ENCODE measurements around the gene DMAC2.

DNA sequence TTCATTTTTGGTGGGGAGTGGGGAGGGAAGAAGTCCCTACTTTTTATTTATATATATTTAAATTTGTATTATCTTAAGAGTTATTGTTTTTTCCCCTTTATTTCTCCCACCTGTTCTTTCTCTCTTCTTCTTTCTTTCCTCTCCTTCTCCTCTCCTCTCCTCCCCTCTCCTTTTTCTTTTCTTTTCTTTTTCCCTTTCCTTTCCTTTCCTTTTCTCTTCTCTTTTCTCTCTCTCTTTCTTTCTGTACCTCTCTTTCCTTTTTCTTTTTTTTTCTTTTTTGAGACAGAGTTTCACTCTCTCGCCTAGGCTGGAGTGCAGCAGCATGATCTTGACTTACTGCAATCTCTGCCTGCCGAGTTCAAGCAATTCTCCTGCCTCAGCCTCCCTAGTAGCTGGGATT, 40.2 kb downstream of the DMAC2 start:
- TF ChIP-seq, protein P1, sequence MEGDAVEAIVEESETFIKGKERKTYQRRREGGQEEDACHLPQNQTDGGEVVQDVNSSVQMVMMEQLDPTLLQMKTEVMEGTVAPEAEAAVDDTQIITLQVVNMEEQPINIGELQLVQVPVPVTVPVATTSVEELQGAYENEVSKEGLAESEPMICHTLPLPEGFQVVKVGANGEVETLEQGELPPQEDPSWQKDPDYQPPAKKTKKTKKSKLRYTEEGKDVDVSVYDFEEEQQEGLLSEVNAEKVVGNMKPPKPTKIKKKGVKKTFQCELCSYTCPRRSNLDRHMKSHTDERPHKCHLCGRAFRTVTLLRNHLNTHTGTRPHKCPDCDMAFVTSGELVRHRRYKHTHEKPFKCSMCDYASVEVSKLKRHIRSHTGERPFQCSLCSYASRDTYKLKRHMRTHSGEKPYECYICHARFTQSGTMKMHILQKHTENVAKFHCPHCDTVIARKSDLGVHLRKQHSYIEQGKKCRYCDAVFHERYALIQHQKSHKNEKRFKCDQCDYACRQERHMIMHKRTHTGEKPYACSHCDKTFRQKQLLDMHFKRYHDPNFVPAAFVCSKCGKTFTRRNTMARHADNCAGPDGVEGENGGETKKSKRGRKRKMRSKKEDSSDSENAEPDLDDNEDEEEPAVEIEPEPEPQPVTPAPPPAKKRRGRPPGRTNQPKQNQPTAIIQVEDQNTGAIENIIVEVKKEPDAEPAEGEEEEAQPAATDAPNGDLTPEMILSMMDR (IDR thresholded peaks at IDR 0.05), result no peak
- no peak for TF ChIP-seq POLR2A (IDR thresholded peaks at IDR 0.05)
